GM20431 (cell line): ENCODE results near the gene ZNF530.

Experiments
- in situ Hi-C: fragments of 300-500 bp; cut with MseI, MboI; formaldehyde crosslinking; loops from one replicate; pipeline ENCODE4 v1.15.0; 2020; ENCODE audit warnings: low sequenced_read_pairs; ENCODE audit not compliant: unreplicated experiment

Gene ZNF530

GRCh38 chr19:57613941-57614743 is 14.5 kb downstream of the ZNF530 start, which contains the start of gene ZNF134:
TSS of gene ZNF134 (plus strand) at chr19:57614242. CDS start at chr19:57619469, 5,227 bp downstream.
- in situ Hi-C loops, result no loop called here

- in situ Hi-C loops, result no loop called here
Measured at GRCh38 chr19:57615346-57615745, 15.7 kb downstream of the ZNF530 start.

- in situ Hi-C loops, result no loop called here
Measured at GRCh38 chr19:57620673-57621348, 21.1 kb downstream of the ZNF530 start.

GRCh38 chr19:57623091-57623490 is 23.4 kb downstream of the ZNF530 start:
- in situ Hi-C loops, result no loop called here

GRCh38 chr19:57632987-57633831 is 33.5 kb downstream of the ZNF530 start, which contains the start of gene ZNF211:
TSS of gene ZNF211 (plus strand) at chr19:57633168. CDS start at chr19:57633347, 179 bp downstream.
- in situ Hi-C loops, result no loop called here

GRCh38 chr19:57633832-57634131 is 34.1 kb downstream of the ZNF530 start:
- in situ Hi-C loops, result no loop called here

- in situ Hi-C loops, result no loop called here
Measured at GRCh38 chr19:57637379-57637778, 37.7 kb downstream of the ZNF530 start.

- in situ Hi-C loops, result no loop called here
Measured at GRCh38 chr19:57641715-57642234, 42.1 kb downstream of the ZNF530 start.

GRCh38 chr19:57642396-57643046 is 42.8 kb downstream of the ZNF530 start:
- in situ Hi-C loops, result no loop called here

GRCh38 chr19:57643734-57644133 is 44.0 kb downstream of the ZNF530 start:
- in situ Hi-C loops, result no loop called here

GRCh38 chr19:57648331-57649003 is 48.8 kb downstream of the ZNF530 start:
- in situ Hi-C loops, result no loop called here

GRCh38 chr19:57651654-57651996 is 51.9 kb downstream of the ZNF530 start:
- in situ Hi-C loops, result no loop called here

- in situ Hi-C loops, result no loop called here
Measured at GRCh38 chr19:57653689-57654088, 54.0 kb downstream of the ZNF530 start.

- in situ Hi-C loops, result no loop called here
Measured at GRCh38 chr19:57655443-57655842, 55.8 kb downstream of the ZNF530 start.

- in situ Hi-C loops, result no loop called here
Measured at GRCh38 chr19:57656346-57656745, 56.7 kb downstream of the ZNF530 start.
